GM21529 (cell line): ENCODE data around the gene SP4.

Experiments
- ATAC-seq: cut with Tn5 transposase; IDR thresholded peaks from one replicate; pipeline ENCODE4 v1.9.1; 2021; ENCODE audit not compliant: unreplicated experiment

Gene SP4

DNA sequence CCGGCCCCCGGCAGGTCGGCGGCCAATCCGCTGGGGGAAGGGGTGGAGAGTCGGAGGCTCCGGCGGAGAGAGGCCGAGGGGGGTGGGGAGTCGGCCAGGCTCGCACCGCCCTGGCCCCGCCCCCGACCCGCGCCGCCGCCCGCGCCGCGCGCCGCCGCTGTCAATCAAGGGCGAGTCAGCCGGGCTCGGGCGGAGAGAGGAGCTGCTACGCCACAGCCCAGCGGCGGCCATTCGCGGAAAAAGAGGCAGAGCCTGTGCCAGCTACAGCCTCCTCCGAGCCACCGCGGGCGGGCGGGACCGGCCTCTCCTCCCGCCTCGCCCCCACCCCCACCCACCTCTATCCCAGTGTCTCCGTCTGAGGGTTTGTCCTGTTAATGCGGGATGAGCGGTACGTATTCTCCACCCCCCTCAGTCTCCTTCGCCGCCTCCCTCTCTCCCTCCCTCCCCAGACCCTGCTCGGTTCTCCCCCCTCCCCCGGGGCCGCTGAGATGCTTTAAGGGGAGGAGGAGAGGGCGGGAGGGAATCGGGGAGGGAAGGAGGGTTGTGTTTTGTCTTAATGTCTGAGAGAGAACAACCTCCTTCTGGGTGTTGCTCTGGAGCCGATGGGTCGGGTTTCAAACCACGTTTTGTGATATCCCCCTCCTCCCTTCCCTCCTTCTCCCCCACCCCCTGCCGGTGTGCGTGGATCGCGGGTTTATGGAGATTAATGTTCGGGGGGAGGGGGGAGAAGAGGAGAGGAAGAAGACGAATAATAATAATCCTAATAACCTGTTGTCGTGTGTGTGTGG, at the start of gene SP4:
Gene SP4 (plus strand): TSS at position 213 of the 788 bp plus-strand sequence. CDS start 169 bp downstream, at position 382.
- ATAC-seq = peak; percentile 66

DNA sequence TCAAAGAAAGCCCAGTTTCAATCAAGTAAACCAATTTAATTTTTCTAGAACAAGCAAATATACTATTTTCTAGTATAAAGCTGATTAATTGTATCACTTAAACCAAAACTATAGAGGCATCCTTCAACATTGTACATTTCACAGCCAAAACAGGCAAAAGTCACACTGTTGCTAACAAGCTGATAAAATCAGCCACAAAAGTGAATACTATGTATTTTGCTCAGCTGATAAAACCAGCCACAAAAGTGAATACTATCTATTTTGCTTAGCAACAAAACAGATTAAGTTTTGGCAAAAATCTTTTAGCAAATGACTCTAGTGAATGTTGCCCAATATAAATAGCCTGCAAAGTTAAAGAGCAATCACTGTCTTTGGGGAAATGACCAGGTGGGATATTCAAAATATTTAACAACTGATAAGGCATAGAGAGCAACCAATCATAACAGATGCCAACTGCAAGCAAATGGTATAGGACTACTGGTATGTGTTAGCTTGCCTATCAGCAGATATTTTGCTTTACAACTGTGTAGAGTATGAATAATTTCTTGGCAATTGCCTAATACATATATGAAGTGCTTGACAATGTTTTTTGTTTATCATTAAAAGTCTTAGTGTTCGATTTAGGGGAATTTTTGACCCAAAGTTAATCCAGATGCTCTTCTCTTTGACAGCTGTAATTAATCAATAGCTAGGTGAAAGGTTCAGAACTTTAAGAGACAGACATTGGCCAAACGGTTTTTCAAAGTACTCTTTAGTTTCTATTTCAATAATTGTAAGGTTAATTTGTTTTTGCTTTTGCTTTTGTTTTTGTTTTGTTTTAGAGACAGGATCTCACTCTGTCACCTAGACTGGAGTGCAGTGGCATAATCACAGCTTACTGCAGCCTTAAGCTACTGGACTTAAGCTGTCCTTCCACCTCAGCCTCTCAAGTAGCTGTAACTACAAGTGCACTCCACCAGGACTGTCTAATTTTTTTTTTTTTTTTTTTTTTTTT, 44.4 kb upstream of the SP4 start:
- ATAC-seq = peak; percentile 91

GRCh38 chr7:21393937-21394336, 33.9 kb upstream of the SP4 start:
- no peak for ATAC-seq

DNA sequence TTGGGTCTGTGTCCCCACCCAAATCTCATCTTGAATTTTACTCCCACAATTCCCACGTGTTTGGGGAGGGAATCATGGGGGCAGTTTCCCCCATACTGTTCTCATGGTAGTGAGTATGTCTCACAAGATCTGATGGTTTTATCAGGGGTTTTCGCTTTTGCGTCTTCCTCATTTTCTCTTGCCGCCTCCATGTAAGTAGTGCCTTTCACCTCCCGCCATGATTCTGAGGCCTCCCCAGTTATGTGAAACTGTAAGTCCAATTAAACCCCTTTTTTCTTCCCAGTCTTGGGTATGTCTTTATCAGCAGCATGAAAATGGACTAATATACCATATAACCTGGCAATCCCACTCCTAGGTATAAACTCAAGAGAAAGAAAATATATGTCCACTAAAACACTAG, 25.9 kb upstream of the SP4 start:
- no peak for ATAC-seq

GRCh38 chr7:21407796-21408480, 19.9 kb upstream of the SP4 start:
- ATAC-seq = no peak

- ATAC-seq = no peak
These were observed 19.4 kb upstream of the SP4 start for GRCh38 chr7:21408481-21408820.

- peak; percentile 76 for ATAC-seq
These were observed 15.5 kb upstream of the SP4 start for GRCh38 chr7:21412410-21412851.

DNA sequence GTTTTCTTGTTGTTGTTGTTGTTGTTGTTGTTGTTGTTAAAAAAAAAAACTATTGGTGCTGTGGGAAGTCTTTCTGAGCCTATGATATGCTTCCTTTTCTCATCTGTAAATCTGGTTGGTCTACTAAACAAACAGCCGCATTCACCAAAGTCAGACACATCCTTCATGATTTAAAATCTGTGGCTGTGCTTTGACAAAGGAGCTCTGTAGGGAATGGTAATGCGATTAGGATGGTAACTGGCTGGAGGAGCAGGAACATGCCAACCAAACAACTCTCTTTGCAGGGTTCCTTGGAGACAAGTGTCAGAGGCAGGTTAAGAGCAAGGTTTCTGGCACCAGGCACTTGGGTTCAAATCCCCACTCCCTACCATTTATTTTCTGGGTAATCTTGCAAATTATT, 14.9 kb upstream of the SP4 start:
- no peak for ATAC-seq

- ATAC-seq = no peak
These were observed 14.4 kb upstream of the SP4 start for GRCh38 chr7:21413502-21413901.

DNA sequence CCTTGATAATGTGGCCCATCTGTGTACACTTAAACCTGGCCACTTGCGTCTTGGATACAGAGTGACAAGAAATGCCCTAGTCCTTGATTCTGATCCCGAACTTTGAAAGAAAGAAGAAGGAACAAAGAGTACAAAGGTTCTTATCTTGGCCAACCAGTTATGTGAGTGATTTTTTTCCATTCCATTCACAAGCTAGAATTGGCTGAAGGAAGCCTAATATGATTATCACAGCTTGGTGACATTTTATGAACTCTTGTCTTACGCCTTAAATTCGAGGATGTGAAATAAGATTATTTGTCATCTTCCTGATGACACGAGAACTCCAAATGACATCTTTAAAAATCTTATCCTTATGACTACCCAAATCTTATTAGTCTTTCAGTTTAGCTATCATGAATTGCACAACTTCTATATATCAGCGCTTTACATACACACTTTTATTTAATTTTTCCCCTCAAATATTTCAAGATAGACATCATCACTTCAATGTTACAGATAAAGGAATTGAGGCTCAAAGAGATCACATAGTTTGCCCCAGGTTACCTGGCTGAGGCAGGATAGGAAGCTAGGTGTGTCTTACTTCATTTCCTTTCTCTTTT, 13.0 kb upstream of the SP4 start:
- ATAC-seq = no peak

GRCh38 chr7:21417647-21418046, 10.2 kb upstream of the SP4 start:
- ATAC-seq = no peak

DNA sequence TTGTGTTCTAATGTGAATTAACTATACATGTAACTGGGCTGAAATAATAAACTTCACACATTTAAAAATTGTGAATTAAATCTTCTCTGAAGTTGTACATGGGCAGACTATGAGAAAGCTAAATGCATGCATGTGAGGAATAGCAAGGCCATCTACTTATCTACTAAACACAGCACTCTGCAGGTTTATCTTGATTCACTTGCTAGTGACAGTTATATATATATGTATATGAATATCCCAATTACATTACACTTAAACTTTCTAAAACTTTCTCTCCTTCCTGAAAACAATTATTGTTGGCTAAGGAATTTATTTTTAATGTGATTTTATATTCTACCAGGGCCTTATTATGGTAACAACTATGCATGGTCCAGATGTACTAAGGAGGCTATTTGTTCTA, 5.1 kb upstream of the SP4 start:
- ATAC-seq = no peak

GRCh38 chr7:21425290-21425689, 2.6 kb upstream of the SP4 start:
- no peak for ATAC-seq

GRCh38 chr7:21426286-21427181, 1.3 kb upstream of the SP4 start:
- no peak for ATAC-seq

DNA sequence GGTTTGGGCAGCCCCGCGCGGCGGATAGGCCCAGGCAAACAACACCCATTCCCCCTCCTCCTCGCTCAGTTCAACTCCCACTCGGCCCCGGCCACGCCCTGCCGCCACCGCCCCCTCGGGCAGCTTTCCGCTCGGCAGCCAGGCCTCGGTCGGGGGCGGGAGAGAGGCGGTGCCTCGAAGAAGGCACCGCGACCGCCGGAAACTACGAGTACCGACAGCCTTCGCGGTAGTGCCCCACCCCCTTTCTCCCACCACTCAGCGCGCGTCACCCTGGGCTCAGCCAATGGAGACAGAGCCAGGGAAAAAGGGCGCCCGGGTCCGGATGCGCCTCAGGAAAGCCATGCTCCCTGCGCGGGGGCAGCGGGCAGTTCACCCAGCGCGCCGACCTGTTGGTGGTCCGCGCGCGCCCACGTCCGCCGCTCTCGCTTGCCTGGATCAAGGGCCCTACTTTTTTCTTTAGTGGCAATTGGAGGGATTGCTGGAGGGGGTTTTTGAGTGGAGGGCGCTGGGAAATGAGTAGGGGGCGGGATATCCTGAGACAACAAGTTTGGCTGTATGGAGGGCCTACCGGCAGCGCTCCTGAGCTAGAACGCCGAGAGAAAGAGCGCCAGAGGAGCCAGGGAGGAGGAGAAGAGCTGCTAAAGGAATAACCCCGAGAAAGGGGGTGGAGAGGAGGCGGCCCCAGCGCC, 557 bp upstream of the SP4 start:
- ATAC-seq = peak; percentile 80

GRCh38 chr7:21428659-21428941, 717 bp downstream of the SP4 start:
- ATAC-seq = no peak

- ATAC-seq = no peak
These were observed 1.1 kb downstream of the SP4 start for GRCh38 chr7:21429021-21429420.

DNA sequence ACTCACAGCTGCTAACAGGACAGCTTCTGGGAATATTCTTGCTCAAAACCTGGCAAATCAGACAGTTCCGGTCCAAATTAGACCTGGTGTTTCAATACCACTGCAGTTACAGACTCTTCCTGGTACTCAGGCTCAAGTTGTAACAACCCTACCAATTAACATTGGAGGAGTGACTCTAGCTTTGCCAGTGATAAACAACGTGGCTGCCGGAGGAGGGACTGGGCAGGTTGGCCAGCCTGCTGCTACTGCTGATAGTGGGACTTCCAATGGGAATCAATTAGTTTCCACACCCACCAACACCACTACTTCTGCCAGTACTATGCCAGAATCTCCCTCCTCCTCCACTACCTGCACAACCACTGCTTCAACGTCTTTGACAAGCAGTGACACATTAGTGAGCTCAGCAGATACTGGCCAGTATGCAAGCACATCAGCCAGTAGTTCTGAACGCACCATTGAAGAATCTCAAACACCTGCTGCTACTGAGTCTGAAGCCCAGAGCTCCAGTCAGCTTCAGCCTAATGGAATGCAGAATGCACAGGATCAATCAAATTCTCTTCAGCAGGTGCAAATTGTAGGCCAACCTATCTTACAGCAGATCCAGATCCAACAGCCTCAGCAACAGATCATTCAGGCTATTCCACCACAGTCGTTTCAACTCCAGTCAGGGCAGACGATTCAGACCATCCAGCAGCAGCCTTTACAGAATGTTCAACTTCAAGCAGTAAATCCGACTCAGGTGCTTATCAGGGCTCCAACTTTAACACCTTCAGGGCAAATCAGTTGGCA, 2.1 kb downstream of the SP4 start:
- no peak for ATAC-seq

DNA sequence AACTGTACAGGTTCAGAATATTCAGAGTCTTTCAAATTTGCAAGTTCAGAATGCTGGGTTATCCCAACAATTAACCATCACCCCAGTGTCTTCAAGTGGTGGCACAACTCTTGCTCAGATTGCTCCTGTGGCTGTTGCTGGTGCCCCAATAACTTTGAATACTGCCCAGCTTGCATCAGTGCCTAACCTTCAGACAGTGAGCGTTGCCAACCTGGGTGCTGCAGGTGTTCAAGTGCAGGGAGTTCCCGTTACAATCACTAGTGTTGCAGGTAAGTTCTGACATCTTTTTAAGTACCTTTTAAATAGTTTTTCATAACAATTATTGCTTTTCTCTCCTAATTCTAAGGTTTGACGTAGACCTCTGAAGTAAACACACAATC, 2.7 kb downstream of the SP4 start:
- no peak for ATAC-seq
